ENCODE data around the gene NFX1. TPM values are rescaled to one million over a fixed set of nuclear protein-coding genes. Genes with fewer than 3 reads are reported as not detected.
A peak's percentile ranks its signal among the peaks of the same experiment; 100 is the strongest.

NFX1 gene
- total and polyA plus RNA-seq, 9 of the 15 experiments (the other 6 are each of a cell fraction or from before 2014, with no cell fraction given) = 8.8 to 38.9 (median 26.8) TPM

DNA sequence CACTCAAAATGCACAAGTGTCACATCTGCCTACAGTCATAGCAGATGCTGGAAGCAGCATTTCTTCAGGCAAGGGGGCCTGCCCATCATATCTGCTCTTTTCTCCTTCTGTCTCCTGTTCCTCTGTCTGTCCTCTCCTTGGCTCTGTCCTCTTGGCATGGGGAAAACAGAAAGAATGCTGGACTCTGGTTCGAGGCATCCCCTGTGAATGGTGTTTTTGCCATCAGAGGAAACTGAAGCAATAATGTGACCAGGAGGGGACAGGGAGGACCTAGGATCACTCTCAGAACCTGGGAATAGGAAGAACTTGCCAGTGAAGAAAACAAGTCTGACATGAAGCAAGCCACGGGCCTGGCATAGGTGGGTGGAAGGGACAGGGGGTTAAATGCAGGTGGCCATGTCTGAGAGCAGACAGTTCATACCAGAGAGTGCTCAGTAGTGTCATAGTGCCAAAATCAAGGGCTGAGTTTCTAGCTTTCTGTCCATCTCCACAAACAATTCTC is 76.7 kb downstream of the NFX1 start:
- no peaks in the 10 kb centered on the region for H3K27me3 ChIP-seq (ENCODE audit: control insufficient read depth in 2 of 2, insufficient read depth in 2 of 2, low read length in 2 of 2)
- 95% methylated on average over 2 of the region's 2 CpGs for WGBS (ENCODE audit: insufficient coverage, low coverage, missing lambda C conversion rate)
- H3K4me1 ChIP-seq (replicated peaks in 1 of 2; ENCODE audit: control insufficient read depth in 2 of 2, insufficient read depth in 2 of 2, low read length in 2 of 2) = no peaks in the 10 kb centered on the region; a peak in 1 of 5 replicates
- intact Hi-C loops (cut with micrococcal nuclease) (no loop called here), in situ Hi-C loops (cut with MboI) (no loop called here)
- FAIRE-seq (no peak), DNase-seq (ENCODE audit: extremely low read depth in 1 of 4, low spot score in 3 of 4) (no peak), ATAC-seq (no peak)
- H2AFZ ChIP-seq (ENCODE audit: low read depth, low read length) = no peak overlapping the region
- H4K20me1 ChIP-seq (replicated peaks; ENCODE audit: control insufficient read depth, insufficient read depth, low read length) = no peaks in the 10 kb centered on the region
- ChIA-PET POLR2A (no interaction called here), CTCF (ENCODE audit: low intra/inter-chr PET ratio) (no interaction called here)
- H3K27ac ChIP-seq (ENCODE audit: extremely low read depth, low read depth, low read length) = no peak overlapping the region
- H3K9me1 ChIP-seq (ENCODE audit: control insufficient read depth, insufficient read depth, low read length) = no peaks in the 10 kb centered on the region
- H3K9ac ChIP-seq (ENCODE audit: insufficient read depth in 1 of 2, low read depth in 2 of 2, low read length in 2 of 2) = no peak overlapping the region
- H3K9me3 ChIP-seq (replicated peaks; ENCODE audit: control insufficient read depth, insufficient read depth, low read depth, low read length) = no peaks in the 10 kb centered on the region
- H3K36me3 ChIP-seq (ENCODE audit: control insufficient read depth, insufficient read depth, low read length) = peaks cover 69% of the 10 kb centered on the region; the same call in 2 of the 3 replicates
- BruUV-seq (replicated peaks) = no TSS peak
- no peak overlapping the region for H3K4me3 ChIP-seq
- no peaks in the 10 kb centered on the region for H3K79me2 ChIP-seq (ENCODE audit: control insufficient read depth, insufficient read depth, low read length)
- TF ChIP-seq TRIM28 (IDR thresholded peaks at IDR 0.05) (no peak), U2AF1 (optimal IDR thresholded peaks at IDR 0.05; ENCODE audit: low read depth, low read length) (no peak), ZNF316 (IDR thresholded peaks at IDR 0.05) (no peak)
- TF ChIP-seq, protein P1, sequence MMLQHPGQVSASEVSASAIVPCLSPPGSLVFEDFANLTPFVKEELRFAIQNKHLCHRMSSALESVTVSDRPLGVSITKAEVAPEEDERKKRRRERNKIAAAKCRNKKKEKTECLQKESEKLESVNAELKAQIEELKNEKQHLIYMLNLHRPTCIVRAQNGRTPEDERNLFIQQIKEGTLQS (IDR thresholded peaks at IDR 0.05) = no peak
- TF ChIP-seq, protein P1 (CRISPR knock-in tag; conservative IDR thresholded peaks at IDR 0.05) = no peak
- no peak overlapping the region for H3K4me2 ChIP-seq (ENCODE audit: insufficient read depth, low read length)

DNA sequence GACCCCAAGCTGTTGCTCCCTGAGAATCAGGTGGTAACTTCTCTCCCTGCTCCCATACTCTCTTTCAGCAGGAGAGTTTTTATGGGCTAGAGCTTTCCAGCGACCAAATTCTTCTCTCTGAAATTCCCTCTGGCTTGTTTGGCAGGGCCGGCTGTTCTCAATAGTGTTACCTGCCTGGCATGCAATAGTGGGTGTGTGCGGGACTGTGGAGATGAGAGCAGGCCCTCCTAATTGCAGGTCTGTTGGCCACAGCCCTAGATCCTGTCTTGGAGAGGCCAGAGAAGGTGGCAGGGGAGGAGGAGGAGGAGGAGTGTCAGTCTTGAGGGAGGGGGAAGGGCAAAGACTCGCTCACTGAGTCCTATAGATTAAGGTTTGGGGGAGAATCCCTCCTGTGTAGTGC is 82.6 kb downstream of the NFX1 start:
- 58% methylated on average over 4 of the region's 4 CpGs for WGBS (ENCODE audit: insufficient coverage, low coverage, missing lambda C conversion rate)
- H3K9me3 ChIP-seq (replicated peaks; ENCODE audit: control insufficient read depth, insufficient read depth, low read depth, low read length) = no peaks in the 10 kb centered on the region
- H3K9ac ChIP-seq (ENCODE audit: insufficient read depth in 1 of 2, low read depth in 2 of 2, low read length in 2 of 2) = peak overlapping the region in 1 of 2 experiments; percentile 24; a peak in 1 of 4 replicates
- no peak overlapping the region; the same call in 2 of the 3 replicates for H3K27ac ChIP-seq (ENCODE audit: extremely low read depth, low read depth, low read length)
- no peak for DNase-seq (ENCODE audit: extremely low read depth in 1 of 4, low spot score in 3 of 4)
- H3K36me3 ChIP-seq (ENCODE audit: control insufficient read depth, insufficient read depth, low read length) = peaks cover 30% of the 10 kb centered on the region; the same call in 2 of the 3 replicates
- peaks cover 23 to 27% of the 10 kb centered on the region in 2 experiments for H3K4me1 ChIP-seq (replicated peaks in 1 of 2; ENCODE audit: control insufficient read depth in 2 of 2, insufficient read depth in 2 of 2, low read length in 2 of 2)
- intact Hi-C loops (cut with micrococcal nuclease) = no loop called here
- ChIA-PET CTCF (ENCODE audit: low intra/inter-chr PET ratio) (no interaction called here), POLR2A (interaction anchor here (0.6 to 1.9 kb wide), 4 partner anchors 8 to 162 kb away, joined by 3 to 5 read pairs (median 3); partner anchors contain the start of gene SPINK4)
- H3K9me1 ChIP-seq (ENCODE audit: control insufficient read depth, insufficient read depth, low read length) = no peaks in the 10 kb centered on the region
- in situ Hi-C loops (cut with MboI) = no loop called here
- no peak overlapping the region for H2AFZ ChIP-seq (ENCODE audit: low read depth, low read length)
- H3K4me2 ChIP-seq (ENCODE audit: insufficient read depth, low read length) = no peak overlapping the region
- no peak for FAIRE-seq
- no peak overlapping the region for H3K4me3 ChIP-seq
- H3K79me2 ChIP-seq (ENCODE audit: control insufficient read depth, insufficient read depth, low read length) = no peaks in the 10 kb centered on the region
- no peak for ATAC-seq
- H3K27me3 ChIP-seq (ENCODE audit: control insufficient read depth in 2 of 2, insufficient read depth in 2 of 2, low read length in 2 of 2) = no peaks in the 10 kb centered on the region
- no peaks in the 10 kb centered on the region for H4K20me1 ChIP-seq (replicated peaks; ENCODE audit: control insufficient read depth, insufficient read depth, low read length)
- BruUV-seq (replicated peaks) = no TSS peak
- TF ChIP-seq, protein P2, sequence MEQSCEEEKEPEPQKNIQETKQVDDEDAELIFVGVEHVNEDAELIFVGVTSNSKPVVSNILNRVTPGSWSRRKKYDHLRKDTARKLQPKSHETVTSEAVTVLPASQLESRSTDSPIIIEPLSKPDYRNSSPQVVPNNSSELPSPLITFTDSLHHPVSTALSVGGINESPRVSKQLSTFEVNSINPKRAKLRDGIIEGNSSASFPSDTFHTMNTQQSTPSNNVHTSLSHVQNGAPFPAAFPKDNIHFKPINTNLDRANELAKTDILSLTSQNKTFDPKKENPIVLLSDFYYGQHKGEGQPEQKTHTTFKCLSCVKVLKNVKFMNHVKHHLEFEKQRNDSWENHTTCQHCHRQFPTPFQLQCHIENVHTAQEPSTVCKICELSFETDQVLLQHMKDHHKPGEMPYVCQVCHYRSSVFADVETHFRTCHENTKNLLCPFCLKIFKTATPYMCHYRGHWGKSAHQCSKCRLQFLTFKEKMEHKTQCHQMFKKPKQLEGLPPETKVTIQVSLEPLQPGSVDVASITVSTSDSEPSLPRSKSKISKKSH (CRISPR knock-in tag; IDR thresholded peaks at IDR 0.05) = no peak
- TF ChIP-seq ARID2 (IDR thresholded peaks at IDR 0.05) (no peak), TCFL5 (CRISPR knock-in tag; conservative IDR thresholded peaks at IDR 0.05) (no peak), CHD1 (IDR thresholded peaks at IDR 0.05; ENCODE audit: low read length) (no peak), HNRNPH1 (optimal IDR thresholded peaks at IDR 0.05; ENCODE audit: low read depth, low read length) (no peak), BACH1 (tag; IDR thresholded peaks at IDR 0.05) (no peak), ZSCAN32 (CRISPR knock-in tag; IDR thresholded peaks at IDR 0.05) (no peak)
- TF ChIP-seq, protein P3, sequence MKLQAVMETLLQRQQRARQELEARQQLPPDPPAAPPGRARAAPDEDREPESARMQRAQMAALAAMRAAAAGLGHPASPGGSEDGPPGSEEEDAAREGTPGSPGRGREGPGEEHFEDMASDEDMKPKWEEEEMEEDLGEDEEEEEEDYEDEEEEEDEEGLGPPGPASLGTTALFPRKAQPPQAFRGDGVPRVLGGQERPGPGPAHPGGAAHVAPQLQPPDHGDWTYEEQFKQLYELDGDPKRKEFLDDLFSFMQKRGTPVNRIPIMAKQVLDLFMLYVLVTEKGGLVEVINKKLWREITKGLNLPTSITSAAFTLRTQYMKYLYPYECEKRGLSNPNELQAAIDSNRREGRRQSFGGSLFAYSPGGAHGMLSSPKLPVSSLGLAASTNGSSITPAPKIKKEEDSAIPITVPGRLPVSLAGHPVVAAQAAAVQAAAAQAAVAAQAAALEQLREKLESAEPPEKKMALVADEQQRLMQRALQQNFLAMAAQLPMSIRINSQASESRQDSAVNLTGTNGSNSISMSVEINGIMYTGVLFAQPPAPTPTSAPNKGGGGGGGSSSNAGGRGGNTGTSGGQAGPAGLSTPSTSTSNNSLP (IDR thresholded peaks at IDR 0.05; ENCODE audit: borderline replicate concordance, low read depth, low read length) = no peak

Data from K562 (cell line).